ENCODE results near the gene BUB3. TPM values are rescaled to one million over a fixed set of nuclear protein-coding genes. Genes with fewer than 3 reads are reported as not detected.

The BUB3 gene
- total and polyA plus RNA-seq, 2 of the 4 experiments (the other 2 are of a cell fraction): 215 to 384 TPM

GRCh38 chr10:123145542-123146012 lies 8.6 kb upstream of the BUB3 start:
- H3K4me1 ChIP-seq (ENCODE audit: control insufficient read depth, insufficient read depth, low read length): no peaks in the 10 kb centered on the region
- H3K14ac ChIP-seq (replicated peaks; ENCODE audit: low read depth, low read length): no peak overlapping the region
- H2BK15ac ChIP-seq (ENCODE audit: low read depth, low read length): no peak overlapping the region
- H3K9ac ChIP-seq (ENCODE audit: low read depth, low read length): no peak overlapping the region
- H3K9me1 ChIP-seq (ENCODE audit: insufficient read depth, low read length): no peaks in the 10 kb centered on the region; the same call in 1 of the 2 replicates
- H2AK5ac ChIP-seq (ENCODE audit: low read depth, low read length): no peak overlapping the region
- WGBS, 2 experiments (ENCODE audit: extremely low coverage in 2 of 2, insufficient read length in 1 of 2): no CpG with 5 or more reads among the region's 14 CpGs
- BruUV-seq (replicated peaks): no TSS peak
- H3K18ac ChIP-seq (ENCODE audit: low read depth, low read length): no peak overlapping the region
- CTCF ChIA-PET: interaction anchor here (0.6 kb wide), 1 partner anchor 119 kb away, joined by 3 read pairs; no protein-coding TSS in a partner anchor
- H3K4me3 ChIP-seq (ENCODE audit: insufficient read depth, low read depth, low read length): no peak overlapping the region
- H3K9me3 ChIP-seq (ENCODE audit: control insufficient read depth, insufficient read depth, low read length): peaks cover 8% of the 10 kb centered on the region
- H4K20me1 ChIP-seq (ENCODE audit: insufficient read depth, low read length): 0 out of 2 replicates have a peak, but pooled peaks cover 3% of the 10 kb centered on the region
- DNase-seq (no peak), ATAC-seq (ENCODE audit: low read depth) (no peak)
- H2BK120ac ChIP-seq (ENCODE audit: low read depth, low read length): no peak overlapping the region
- no peak overlapping the region for H3K4me2 ChIP-seq (ENCODE audit: low read depth, low read length)
- no peak overlapping the region for H4K8ac ChIP-seq (ENCODE audit: low read depth in 2 of 2, low read length in 2 of 2)
- no peak overlapping the region for H3K27ac ChIP-seq (ENCODE audit: insufficient read depth, low read length)
- no peak overlapping the region for H3K4ac ChIP-seq (ENCODE audit: low read depth, low read length)
- in situ Hi-C loops (cut with MboI; ENCODE audit: low sequenced_read_pairs) (loop anchor here (25.0 kb wide), 1 partner anchor 1242 kb away; no protein-coding TSS in a partner anchor), intact Hi-C loops (cut with micrococcal nuclease) (no loop called here), dilution Hi-C loops (cut with HindIII; ENCODE audit: low sequenced_read_pairs, unreplicated experiment) (no loop called here)
- H3K23ac ChIP-seq (ENCODE audit: low read depth, low read length): no peak overlapping the region
- H2AK9ac ChIP-seq (replicated peaks; ENCODE audit: low read depth, low read length, poor library complexity): no peak overlapping the region
- H3K56ac ChIP-seq (ENCODE audit: extremely low read depth, insufficient read depth, low read length): no peak overlapping the region
- no peak overlapping the region for H2BK5ac ChIP-seq (ENCODE audit: low read depth, low read length, poor library complexity, severe bottlenecking)
- H3K36me3 ChIP-seq (ENCODE audit: control insufficient read depth, insufficient read depth, low read length): no peaks in the 10 kb centered on the region
- H3K27me3 ChIP-seq (ENCODE audit: control insufficient read depth, insufficient read depth, low read length): peaks cover 100% of the 10 kb centered on the region
- no peak for TF ChIP-seq ELK1 (IDR thresholded peaks at IDR 0.05; ENCODE audit: borderline replicate concordance, low read depth, low read length)
- no peak for TF ChIP-seq CEBPB (IDR thresholded peaks at IDR 0.05; ENCODE audit: low read depth, low read length)
- TF ChIP-seq RAD21 (IDR thresholded peaks at IDR 0.05; ENCODE audit: low read length): no peak
- TF ChIP-seq RCOR1 (IDR thresholded peaks at IDR 0.05; ENCODE audit: insufficient replicate concordance, low read length): no peak
- POLR2A ChIA-PET (ENCODE audit: unreplicated experiment): interaction anchor here (0.6 kb wide), 1 partner anchor 803 kb away, joined by 4 read pairs; no protein-coding TSS in a partner anchor
- no peak overlapping the region for H4K91ac ChIP-seq (ENCODE audit: insufficient read depth, low read depth, low read length)
- H4K5ac ChIP-seq (ENCODE audit: low read depth, low read length): no peak overlapping the region
- no peak overlapping the region for H2BK20ac ChIP-seq (ENCODE audit: low read depth, low read length)
- H2AFZ ChIP-seq (replicated peaks; ENCODE audit: low read length, poor library complexity): no peak overlapping the region
- no peaks in the 10 kb centered on the region for H3K79me1 ChIP-seq (ENCODE audit: low read depth in 1 of 2, low read length in 2 of 2)

All from IMR-90 (cell line).